Panc1 (cell line): ENCODE data around the gene SPEM2. TPM values are rescaled to one million over a fixed set of nuclear protein-coding genes. Genes with fewer than 3 reads are reported as not detected.

Experiments
- ATAC-seq: fragments of 200-7000 bp; cut with Tn5 transposase; 2 replicates; pipeline ENCODE4 v1.9.1; 2020; ENCODE audit warnings: mild to moderate bottlenecking, moderate library complexity
- BruUV-seq: library from RNA; stranded (reverse); fragments of 400-500 nt; replicated peaks from 2 replicates; lab custom pipeline; 2021; lab: Mats Ljungman, UMichigan
- CTCF ChIA-PET: fragments of 300-600 bp; sonication (Branson Sonifier 250); formaldehyde crosslinking; loops from one replicate; lab custom pipeline; 2022; ENCODE audit warnings: antibody characterized with exemption; lab: Charles Lee
- POLR2A ChIA-PET: fragments of 300-600 bp; sonication (Branson Sonifier 250); formaldehyde crosslinking; loops from one replicate; lab custom pipeline; 2022; ENCODE audit warnings: antibody characterized with exemption; lab: Charles Lee
- DNase-seq: peaks from one replicate; pipeline ENCODE4 v3.0.0-alpha.2; 2010; ENCODE audit warnings: low read depth, low spot score
- H3K27ac ChIP-seq: 2 replicates; pipeline ENCODE4 v1.5.1; 2011; ENCODE audit warnings: mild to moderate bottlenecking, low read length, inconsistent platforms
- H3K27me3 ChIP-seq: fragments of 200-500 bp; sonication (Bioruptor generic); 2 replicates; pipeline ENCODE4 v1.6.0; 2014; ENCODE audit warnings: low read length, inconsistent platforms; ENCODE audit not compliant: control insufficient read depth, insufficient read depth
- H3K36me3 ChIP-seq: fragments of 200-500 bp; sonication (Bioruptor generic); 2 replicates; pipeline ENCODE4 v1.5.1; 2014; ENCODE audit warnings: inconsistent platforms, mild to moderate bottlenecking, low read length, moderate library complexity; ENCODE audit not compliant: control insufficient read depth, insufficient read depth
- H3K4me1 ChIP-seq: 2 replicates; pipeline ENCODE4 v1.5.1; 2011; ENCODE audit warnings: inconsistent platforms, mild to moderate bottlenecking, low read length, moderate library complexity; ENCODE audit not compliant: control insufficient read depth, insufficient read depth
- H3K4me3 ChIP-seq, 2 experiments: 2 replicates each; pipeline ENCODE4 v1.5.1; 2011 to 2012; ENCODE audit warnings: low read depth in 2 of 2, low read length in 2 of 2, mild to moderate bottlenecking in 2 of 2, inconsistent platforms in 1 of 2, moderate library complexity in 1 of 2
- H3K9me3 ChIP-seq: fragments of 200-500 bp; sonication (Bioruptor generic); 2 replicates; pipeline ENCODE4 v1.5.1; 2014; ENCODE audit warnings: low read depth, mild to moderate bottlenecking, inconsistent platforms, low read length, moderate library complexity; ENCODE audit not compliant: control insufficient read depth, insufficient read depth
- CTCF ChIP-seq: fragments of 450-650 bp; IDR thresholded peaks from 2 replicates; pipeline ENCODE4 v1.5.1; 2017; ENCODE audit warnings: mild to moderate bottlenecking
- POLR2AphosphoS5 ChIP-seq: IDR thresholded peaks from 2 replicates; pipeline ENCODE4 v1.6.1; 2012; ENCODE audit warnings: mild to moderate bottlenecking, low read depth, low read length, moderate library complexity
- REST ChIP-seq, 2 experiments: IDR thresholded peaks; 2 replicates each; pipeline ENCODE4 v1.6.1; 2011 to 2012; ENCODE audit warnings: low read depth in 2 of 2, control low read depth in 1 of 2, low read length in 1 of 2, mild to moderate bottlenecking in 1 of 2, moderate library complexity in 1 of 2; ENCODE audit not compliant: insufficient read depth in 1 of 2
- SIN3A ChIP-seq: IDR thresholded peaks from 2 replicates; pipeline ENCODE4 v1.6.1; 2012; ENCODE audit warnings: low read depth, mild to moderate bottlenecking, low read length, moderate library complexity, borderline replicate concordance; ENCODE audit not compliant: insufficient read depth
- TCF7L2 ChIP-seq: IDR thresholded peaks from 2 replicates; pipeline ENCODE4 v1.6.1; 2011; ENCODE audit warnings: mild to moderate bottlenecking, low read depth, low read length, inconsistent platforms
- in situ Hi-C: cut with HindIII; loops from 2 replicates; pipeline ENCODE4 v1.10.0; 2016; ENCODE audit warnings: low sequenced_read_pairs, low pct_unique_long_range_greater_than_20kb
- intact Hi-C: fragments of 100-400 bp; cut with micrococcal nuclease; formaldehyde crosslinking; loops from one replicate; pipeline ENCODE4 v1.10.0; 2022; ENCODE audit not compliant: unreplicated experiment
- total RNA-seq: library from RNA; stranded (reverse); gene quantifications from one replicate; pipeline ENCODE4 v1.2.1, GENCODE V29; 2021; ENCODE audit not compliant: unreplicated experiment

The SPEM2 gene
- total RNA-seq, 1 experiment from 2014 or later = not detected

- H3K27ac ChIP-seq = peak overlapping the region; percentile 68
- no TSS peak for BruUV-seq
- in situ Hi-C loops (no loop called here), intact Hi-C loops (no loop called here)
- DNase-seq (no peak), ATAC-seq (0 out of 2 replicates have a peak, but pooled peaks have one; percentile 28)
- H3K4me1 ChIP-seq = no peaks in the 10 kb centered on the region
- POLR2A ChIA-PET = no interaction called here
- TF ChIP-seq TCF7L2 (no peak), POLR2AphosphoS5 (no peak), SIN3A (no peak), REST (IDR thresholded peaks at IDR 0.05; ENCODE audit: insufficient read depth in 1 of 2, low read depth in 2 of 2, low read length in 1 of 2) (no peak), CTCF (no peak)
- peak overlapping the region; percentile 51 to 63 for H3K4me3 ChIP-seq
- H3K9me3 ChIP-seq = peaks cover 3% of the 10 kb centered on the region; the same call in 1 of the 2 replicates
- H3K27me3 ChIP-seq = no peaks in the 10 kb centered on the region
- CTCF ChIA-PET = no interaction called here
- peaks cover 2% of the 10 kb centered on the region; the same call in 1 of the 2 replicates for H3K36me3 ChIP-seq
Measured at GRCh38 chr17:7380321-7380720, 45.1 kb upstream of the SPEM2 start.

GRCh38 chr17:7380855-7381683 lies 44.3 kb upstream of the SPEM2 start, which contains the start of gene TNK1:
TNK1 (plus strand) TSS chr17:7381089; CDS start chr17:7382927, 1,838 bp downstream.
- POLR2A ChIA-PET = no interaction called here
- in situ Hi-C loops = no loop called here
- TF ChIP-seq REST (IDR thresholded peaks at IDR 0.05; ENCODE audit: insufficient read depth in 1 of 2, low read depth in 2 of 2, low read length in 1 of 2) = no peak
- TF ChIP-seq SIN3A = no peak
- no peak for TF ChIP-seq TCF7L2
- no peak for TF ChIP-seq POLR2AphosphoS5
- no peak for TF ChIP-seq CTCF
- Histone ChIP-seq H3K4me1 (no peaks in the 10 kb centered on the region), H3K4me3 (peak within 1 kb of the TSS; percentile 51 to 63), H3K9me3 (peaks cover 3% of the 10 kb centered on the region; the same call in 1 of the 2 replicates), H3K36me3 (peaks cover 2% of the 10 kb centered on the region; the same call in 1 of the 2 replicates), H3K27ac (peak within 1 kb of the TSS; percentile 68), H3K27me3 (no peaks in the 10 kb centered on the region)
- no peak for DNase-seq
- ATAC-seq = peak; percentile 83
- CTCF ChIA-PET = no interaction called here
- intact Hi-C loops = no loop called here
- BruUV-seq = no TSS peak
